HepG2 (cell line): ENCODE results near the gene RIPOR3. TPM values are rescaled to one million over a fixed set of nuclear protein-coding genes. Genes with fewer than 3 reads are reported as not detected.

Source experiments
- ASH2L ChIP-seq: fragments of 300-600, 200-600 bp; sonication (generic); IDR thresholded peaks from 2 replicates; pipeline ENCODE4 v1.7.0; 2017; ENCODE audit warnings: low read depth, mild to moderate bottlenecking, moderate library complexity, mixed read lengths, low read length; ENCODE audit not compliant: insufficient read length
- ETS1 ChIP-seq: sonication (generic); formaldehyde crosslinking; IDR thresholded peaks from 2 replicates; pipeline ENCODE4 v1.4.0; 2020; ENCODE audit warnings: missing genetic modification reagents
- FOXP4 ChIP-seq: sonication (generic); formaldehyde crosslinking; IDR thresholded peaks from 2 replicates; pipeline ENCODE4 v1.4.0; 2020; ENCODE audit warnings: missing genetic modification reagents
- GATA4 ChIP-seq: sonication (generic); IDR thresholded peaks from 2 replicates; pipeline ENCODE4 v1.6.1; 2016; ENCODE audit warnings: antibody characterized with exemption, low read depth, borderline replicate concordance
- HBP1 ChIP-seq: IDR thresholded peaks from 2 replicates; pipeline ENCODE4 v1.6.1; 2016; ENCODE audit warnings: low read depth, control low read depth
- HIVEP1 ChIP-seq: sonication (generic); formaldehyde crosslinking; IDR thresholded peaks from 2 replicates; pipeline ENCODE4 v1.4.0; 2020; ENCODE audit warnings: mild to moderate bottlenecking, missing genetic modification reagents
- HNF4A ChIP-seq: sonication (generic); formaldehyde crosslinking; IDR thresholded peaks from 2 replicates; pipeline ENCODE4 v1.4.0; 2020; ENCODE audit warnings: missing genetic modification reagents
- ISX ChIP-seq: sonication (generic); formaldehyde crosslinking; conservative IDR thresholded peaks from 2 replicates; pipeline ENCODE4 v1.5.0; 2020; ENCODE audit warnings: missing genetic modification reagents
- KAT8 ChIP-seq: IDR thresholded peaks from 2 replicates; pipeline ENCODE4 v1.6.1; 2016; ENCODE audit warnings: missing genetic modification reagents, missing compliant biosample characterization
- PPARG ChIP-seq: conservative IDR thresholded peaks from 2 replicates; pipeline ENCODE4 v1.6.1; 2016; ENCODE audit warnings: missing biosample characterization, missing genetic modification reagents
- SMAD9 ChIP-seq: sonication (generic); formaldehyde crosslinking; IDR thresholded peaks from 2 replicates; pipeline ENCODE4 v1.5.1; 2020; ENCODE audit warnings: mild to moderate bottlenecking, missing genetic modification reagents
- SRSF1 ChIP-seq: fragments of 200-400 bp; formaldehyde crosslinking; optimal IDR thresholded peaks from 2 replicates; pipeline ENCODE3; 2017; ENCODE audit warnings: mild to moderate bottlenecking, low read depth, low read length, moderate library complexity
- ZBTB10 ChIP-seq: sonication (generic); formaldehyde crosslinking; IDR thresholded peaks from 2 replicates; pipeline ENCODE4 v1.4.0; 2020; ENCODE audit warnings: missing genetic modification reagents, borderline replicate concordance
- ZHX1 ChIP-seq: sonication (generic); formaldehyde crosslinking; IDR thresholded peaks from 2 replicates; pipeline ENCODE4 v1.8.1; 2022; ENCODE audit warnings: low read depth, mild to moderate bottlenecking, missing genetic modification reagents
- ZNF234 ChIP-seq: sonication (generic); formaldehyde crosslinking; conservative IDR thresholded peaks from 2 replicates; pipeline ENCODE4 v1.5.1; 2020; ENCODE audit warnings: mild to moderate bottlenecking, missing genetic modification reagents
- ZNF382 ChIP-seq: sonication (generic); formaldehyde crosslinking; IDR thresholded peaks from 2 replicates; pipeline ENCODE4 v1.5.0; 2020; ENCODE audit warnings: missing genetic modification reagents, mild to moderate bottlenecking, borderline replicate concordance
- ZNF749 ChIP-seq: sonication (generic); formaldehyde crosslinking; IDR thresholded peaks from 2 replicates; pipeline ENCODE4 v1.8.0; 2022; ENCODE audit warnings: mild to moderate bottlenecking, missing genetic modification reagents, moderate library complexity, borderline replicate concordance
- ZNF883 ChIP-seq: sonication (generic); formaldehyde crosslinking; IDR thresholded peaks from 2 replicates; pipeline ENCODE4 v1.5.1; 2020; ENCODE audit warnings: mild to moderate bottlenecking, missing genetic modification reagents; ENCODE audit errors: not compliant biosample characterization
- ZSCAN30 ChIP-seq: sonication (generic); formaldehyde crosslinking; IDR thresholded peaks from 2 replicates; pipeline ENCODE4 v1.5.0; 2020; ENCODE audit warnings: mild to moderate bottlenecking, missing genetic modification reagents
- polyA plus RNA-seq, 8 experiments: library from polyadenylated mRNA; depleted of rRNA in 3 of 8; stranded (reverse) in 7 of 8; unstranded in 1 of 8; fragments of >200 nt; fragmentation: Illumina TruSeq in 4 of 8; extraction: Trizol in 4 of 8; gene quantifications; 2 replicates each; pipeline versions ENCODE4 v1.2.1 to v1.2.3, GENCODE V29; 2011 to 2016; ENCODE audit warnings: low read depth in 4 of 8, missing spikeins in 1 of 8, mixed read lengths in 1 of 8; ENCODE audit not compliant: insufficient read depth in 1 of 8
- total RNA-seq, 5 experiments: library from RNA; depleted of rRNA; stranded (reverse); fragments of >200 nt; fragmentation: Illumina TruSeq; extraction: Trizol; gene quantifications; 2 replicates each; pipeline ENCODE4 v1.2.3, GENCODE V29; 2016; ENCODE audit warnings: low read depth in 1 of 5

RIPOR3 gene
- total and polyA plus RNA-seq, 2 of the 13 experiments (the other 11 are each of a cell fraction or from before 2014, with no cell fraction given): 0.18 TPM; not detected in 1

- TF ChIP-seq SMAD9 (no peak), ZNF382 (CRISPR knock-in tag) (no peak), ZHX1 (CRISPR knock-in tag) (no peak), HIVEP1 (peak; percentile 99), ZNF234 (CRISPR knock-in tag) (no peak), ZNF883 (peak; percentile 82), SRSF1 (no peak), HNF4A (CRISPR knock-in tag) (peak; percentile 86), HBP1 (CRISPR knock-in tag) (peak; percentile 96), PPARG (peak; percentile 92; the same call in 1 of the 2 replicates), ZBTB10 (CRISPR knock-in tag) (no peak), ZNF749 (no peak), FOXP4 (CRISPR knock-in tag) (peak; percentile 100), ASH2L (no peak), ISX (CRISPR knock-in tag) (no peak), GATA4 (no peak), KAT8 (peak; percentile 93), ZSCAN30 (CRISPR knock-in tag) (no peak), ETS1 (peak; percentile 51; the same call in 1 of the 2 replicates)
These were observed 45.9 kb downstream of the RIPOR3 start (continued) for GRCh38 chr20:50645253-50646068.
